ENCODE measurements around the gene SLC23A2.
"Not testable (repeated sequence)": the region's sequence is repeated elsewhere in the genome, so short reads cannot be mapped to it uniquely, and the experiment has no call there.

SLC23A2 gene

GRCh38 chr20:4897600-4897999 is 103.7 kb downstream of the SLC23A2 start:
- DNase-seq = no peak

- DNase-seq = peak; percentile 21
Observed at GRCh38 chr20:4896971-4897497, 104.3 kb downstream of the SLC23A2 start.

- no peak for DNase-seq
Observed at GRCh38 chr20:4896119-4896702, 105.1 kb downstream of the SLC23A2 start.

- no peak for DNase-seq
Observed at GRCh38 chr20:4894981-4895381, 106.3 kb downstream of the SLC23A2 start.

- no peak for DNase-seq
Observed at GRCh38 chr20:4894409-4894808, 106.9 kb downstream of the SLC23A2 start.

- no peak for DNase-seq
Observed at GRCh38 chr20:4893709-4894108, 107.6 kb downstream of the SLC23A2 start.

- DNase-seq = no peak
Observed at GRCh38 chr20:4891997-4892396, 109.3 kb downstream of the SLC23A2 start.

- no peak for DNase-seq
Observed at GRCh38 chr20:4891190-4891763, 110.0 kb downstream of the SLC23A2 start.

GRCh38 chr20:4889446-4889845 is 111.9 kb downstream of the SLC23A2 start:
- DNase-seq = no peak

GRCh38 chr20:4887586-4887985 is 113.7 kb downstream of the SLC23A2 start:
- DNase-seq = no peak

- no peak for DNase-seq
Observed at GRCh38 chr20:4886771-4887527, 114.4 kb downstream of the SLC23A2 start.

GRCh38 chr20:4885877-4886276 is 115.4 kb downstream of the SLC23A2 start:
- no peak for DNase-seq

- no peak for DNase-seq
Observed at GRCh38 chr20:4883546-4883945, 117.8 kb downstream of the SLC23A2 start.

- no peak for DNase-seq
Observed at GRCh38 chr20:4883051-4883450, 118.3 kb downstream of the SLC23A2 start.

GRCh38 chr20:4881006-4881730 is 120.1 kb downstream of the SLC23A2 start:
- no peak for DNase-seq

GRCh38 chr20:4880051-4880450 is 121.3 kb downstream of the SLC23A2 start:
- DNase-seq = no peak

GRCh38 chr20:4878099-4878498 is 123.2 kb downstream of the SLC23A2 start:
- DNase-seq = not testable (repeated sequence)

- no peak for DNase-seq
Observed at GRCh38 chr20:4876731-4877130, 124.6 kb downstream of the SLC23A2 start.

- no peak for DNase-seq
Observed at GRCh38 chr20:4876301-4876700, 125.0 kb downstream of the SLC23A2 start.

GRCh38 chr20:4875578-4876067 is 125.7 kb downstream of the SLC23A2 start:
- no peak for DNase-seq

- no peak for DNase-seq
Observed at GRCh38 chr20:4873396-4873795, 127.9 kb downstream of the SLC23A2 start.

GRCh38 chr20:4871486-4871885 is 129.8 kb downstream of the SLC23A2 start:
- DNase-seq = no peak

- DNase-seq = no peak
Observed at GRCh38 chr20:4870906-4871305, 130.4 kb downstream of the SLC23A2 start.
